Measurements from ENCODE around the gene HTR7.

HTR7 gene

DNA sequence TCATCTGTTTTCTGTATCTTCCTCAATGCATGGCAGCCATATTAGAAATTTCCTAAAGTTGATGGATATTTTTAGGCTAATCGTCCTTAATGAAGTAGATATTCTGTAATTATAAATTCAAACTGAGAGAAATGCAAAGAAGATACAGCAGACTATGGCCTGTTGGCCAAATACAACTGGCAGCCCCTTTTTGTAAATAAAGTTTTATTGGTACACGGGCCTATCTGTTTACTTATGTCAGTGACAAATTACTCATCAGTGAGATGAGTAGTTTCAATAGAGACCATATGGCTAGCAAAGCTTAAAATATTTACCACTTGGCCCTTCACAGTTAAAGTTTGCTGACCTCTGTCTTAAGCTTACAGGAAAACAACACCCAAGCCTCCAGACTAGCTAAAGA lies 112.3 kb downstream of the HTR7 start:
- TF ChIP-seq, protein P1, sequence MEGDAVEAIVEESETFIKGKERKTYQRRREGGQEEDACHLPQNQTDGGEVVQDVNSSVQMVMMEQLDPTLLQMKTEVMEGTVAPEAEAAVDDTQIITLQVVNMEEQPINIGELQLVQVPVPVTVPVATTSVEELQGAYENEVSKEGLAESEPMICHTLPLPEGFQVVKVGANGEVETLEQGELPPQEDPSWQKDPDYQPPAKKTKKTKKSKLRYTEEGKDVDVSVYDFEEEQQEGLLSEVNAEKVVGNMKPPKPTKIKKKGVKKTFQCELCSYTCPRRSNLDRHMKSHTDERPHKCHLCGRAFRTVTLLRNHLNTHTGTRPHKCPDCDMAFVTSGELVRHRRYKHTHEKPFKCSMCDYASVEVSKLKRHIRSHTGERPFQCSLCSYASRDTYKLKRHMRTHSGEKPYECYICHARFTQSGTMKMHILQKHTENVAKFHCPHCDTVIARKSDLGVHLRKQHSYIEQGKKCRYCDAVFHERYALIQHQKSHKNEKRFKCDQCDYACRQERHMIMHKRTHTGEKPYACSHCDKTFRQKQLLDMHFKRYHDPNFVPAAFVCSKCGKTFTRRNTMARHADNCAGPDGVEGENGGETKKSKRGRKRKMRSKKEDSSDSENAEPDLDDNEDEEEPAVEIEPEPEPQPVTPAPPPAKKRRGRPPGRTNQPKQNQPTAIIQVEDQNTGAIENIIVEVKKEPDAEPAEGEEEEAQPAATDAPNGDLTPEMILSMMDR (IDR thresholded peaks at IDR 0.05; ENCODE audit: low read depth, low read length, missing control alignments) = no peak
- H3K4me3 ChIP-seq (ENCODE audit: low read depth, low read length) = no peak overlapping the region
- no peak for DNase-seq (ENCODE audit: low read depth)

DNA sequence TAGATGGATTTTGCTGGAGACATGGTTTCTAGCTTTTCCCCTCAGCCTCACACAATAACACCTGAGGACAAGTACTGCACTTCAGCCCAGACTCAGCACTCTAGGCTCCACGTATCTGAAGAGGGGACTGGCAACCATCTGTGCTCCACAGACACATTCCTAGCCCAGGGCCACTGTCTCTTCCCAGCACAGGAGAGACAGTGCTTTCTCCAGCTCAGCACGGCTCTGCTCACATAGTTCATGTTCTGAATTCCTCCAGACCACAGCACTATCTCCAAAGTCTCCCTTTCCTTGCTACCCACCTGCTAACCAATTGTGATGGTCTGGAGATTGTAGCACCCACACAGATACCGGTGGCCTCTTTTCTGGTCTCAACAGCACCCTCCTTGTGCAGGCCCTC lies 114.5 kb downstream of the HTR7 start:
- TF ChIP-seq, protein P1 (IDR thresholded peaks at IDR 0.05; ENCODE audit: low read depth, low read length, missing control alignments) = no peak

DNA sequence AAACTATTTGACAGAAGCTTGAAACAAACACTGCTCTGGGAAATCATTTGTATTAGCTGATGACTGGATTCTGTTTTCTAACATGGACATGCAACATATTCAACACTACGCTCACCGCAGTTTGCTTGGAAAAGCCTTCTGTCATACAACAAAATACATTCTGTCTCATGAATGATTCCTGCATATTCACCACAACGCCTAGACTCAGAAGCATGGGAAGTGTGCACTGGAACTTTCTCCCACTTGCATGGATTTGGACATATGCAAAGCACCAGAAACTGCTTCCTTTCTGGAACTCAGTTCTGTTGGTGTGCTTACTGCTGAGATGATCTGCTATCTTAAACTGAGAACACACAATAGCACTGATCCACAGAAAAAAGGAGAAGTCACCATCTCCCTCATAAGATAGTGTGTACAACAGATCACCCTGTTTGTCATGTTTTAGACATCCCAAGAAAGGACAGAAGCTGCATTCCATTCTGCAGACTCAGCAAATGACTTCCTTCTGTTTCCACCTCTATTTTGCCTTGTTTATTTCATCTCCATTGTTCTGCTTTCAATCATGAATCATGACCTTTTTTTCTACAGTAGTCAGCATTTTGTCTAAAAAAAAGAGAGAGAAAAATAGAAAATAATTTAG lies 115.8 kb downstream of the HTR7 start:
- DNase-seq (ENCODE audit: low read depth) = no peak
- TF ChIP-seq, protein P1 (IDR thresholded peaks at IDR 0.05; ENCODE audit: low read depth, low read length, missing control alignments) = no peak
- H3K4me3 ChIP-seq (ENCODE audit: low read depth, low read length) = no peak overlapping the region

More for the DNA sequence above, 114.5 kb downstream of the HTR7 start:
- no peak overlapping the region for H3K4me3 ChIP-seq (ENCODE audit: low read depth, low read length)
- no peak for DNase-seq (ENCODE audit: low read depth)

DNA sequence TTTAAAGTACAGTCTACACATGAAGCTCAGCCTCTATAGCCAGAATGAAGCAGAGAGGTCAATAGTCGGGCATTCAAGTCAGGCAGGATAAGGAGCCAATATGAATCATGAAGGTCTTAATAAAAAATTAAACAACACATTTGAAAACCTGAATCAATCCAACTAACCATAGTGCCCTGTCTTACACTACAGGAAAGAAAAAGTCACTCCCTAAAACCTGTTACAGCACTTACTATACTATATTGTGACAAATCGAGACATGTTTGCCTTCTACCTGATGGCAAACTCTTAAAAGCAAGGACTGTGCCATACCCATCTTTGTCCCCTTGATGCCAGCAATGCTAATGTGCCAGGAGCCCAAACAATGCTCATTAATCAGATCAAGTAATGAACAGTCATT lies 117.6 kb downstream of the HTR7 start:
- no peak overlapping the region for H3K4me3 ChIP-seq (ENCODE audit: low read depth, low read length)
- DNase-seq (ENCODE audit: low read depth) = no peak
- TF ChIP-seq, protein P1 (IDR thresholded peaks at IDR 0.05; ENCODE audit: low read depth, low read length, missing control alignments) = no peak

DNA sequence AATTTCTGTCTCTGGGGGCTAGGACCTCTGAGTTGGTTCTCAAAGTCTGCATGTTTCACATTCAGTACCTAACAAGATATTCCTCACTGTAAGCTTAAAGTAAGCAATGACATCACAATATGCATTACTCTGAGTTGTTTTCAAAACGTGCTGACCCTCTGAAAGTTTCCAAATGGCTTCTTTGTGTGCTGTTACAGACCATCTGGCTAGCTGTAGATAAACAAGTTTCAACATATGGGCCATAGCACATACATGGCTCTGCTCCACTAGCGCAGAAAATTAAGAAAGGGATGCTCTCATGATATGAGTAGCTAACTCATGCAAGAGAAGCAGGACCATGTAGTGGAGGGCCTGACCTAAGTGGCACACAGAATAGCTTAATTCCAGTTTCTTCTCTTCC lies 119.0 kb downstream of the HTR7 start:
- TF ChIP-seq, protein P1 (IDR thresholded peaks at IDR 0.05; ENCODE audit: low read depth, low read length, missing control alignments) = no peak
- H3K4me3 ChIP-seq (ENCODE audit: low read depth, low read length) = no peak overlapping the region
- no peak for DNase-seq (ENCODE audit: low read depth)

DNA sequence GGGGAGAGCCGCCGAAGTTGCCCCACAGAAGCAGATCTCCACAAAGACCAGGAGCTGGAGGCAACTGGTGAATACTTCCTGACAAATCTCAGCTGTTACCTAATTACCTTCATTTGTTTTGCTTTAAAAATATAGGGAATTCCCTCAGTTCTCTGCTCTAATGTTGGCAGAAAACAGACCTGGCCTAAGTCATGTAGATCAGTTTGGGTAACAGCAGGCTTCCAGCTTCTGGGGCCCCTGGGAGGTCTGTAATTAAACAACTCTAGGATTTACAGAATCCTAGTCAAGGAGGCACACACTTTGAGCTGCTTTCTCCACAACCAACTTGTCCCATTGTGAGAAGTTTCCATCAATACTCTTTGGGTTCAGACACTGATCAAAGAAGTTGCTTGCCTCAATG lies 123.4 kb downstream of the HTR7 start:
- no peak overlapping the region for H3K4me3 ChIP-seq (ENCODE audit: low read depth, low read length)
- no peak for DNase-seq (ENCODE audit: low read depth)
- TF ChIP-seq, protein P1 (IDR thresholded peaks at IDR 0.05; ENCODE audit: low read depth, low read length, missing control alignments) = no peak

DNA sequence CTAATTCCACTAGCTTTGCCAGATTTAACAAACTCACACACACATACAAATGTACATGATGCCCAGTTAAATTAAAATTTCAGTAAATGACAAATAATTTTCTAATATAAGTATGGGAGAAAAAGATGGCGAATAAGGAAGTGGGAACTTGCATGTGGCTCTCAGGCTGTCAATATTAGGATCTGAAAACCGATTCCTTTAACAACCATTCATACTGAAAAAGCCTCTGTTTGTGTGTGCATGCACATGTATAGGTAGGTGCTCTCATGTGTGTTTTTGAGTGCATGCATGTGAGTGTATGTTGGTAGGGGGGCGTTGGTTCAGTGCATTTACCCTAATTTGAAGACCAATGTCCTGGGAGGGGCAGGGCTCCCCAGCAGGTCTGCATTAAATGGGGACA lies 125.3 kb downstream of the HTR7 start:
- TF ChIP-seq, protein P1 (IDR thresholded peaks at IDR 0.05; ENCODE audit: low read depth, low read length, missing control alignments) = no peak
- no peak for DNase-seq (ENCODE audit: low read depth)
- H3K4me3 ChIP-seq (ENCODE audit: low read depth, low read length) = no peak overlapping the region
